ENCODE results near the gene CTRB1. TPM values are rescaled to one million over a fixed set of nuclear protein-coding genes. Genes with fewer than 3 reads are reported as not detected.

Gene CTRB1
- total RNA-seq, 1 donor, result not detected

- H3K27me3 ChIP-seq (ENCODE audit: insufficient read depth, low read length), result peaks cover 24% of the 10 kb centered on the region
- H3K4me2 ChIP-seq (ENCODE audit: insufficient read depth, low read length), result no peak overlapping the region
- no peaks in the 10 kb centered on the region for H4K20me1 ChIP-seq (ENCODE audit: insufficient read depth, low read length)
- peaks cover 9% of the 10 kb centered on the region for H3K4me1 ChIP-seq (ENCODE audit: insufficient read depth, low read length)
- DNase-seq (ENCODE audit: insufficient read length, low spot score, missing footprints), result peak; percentile 63
- no peaks in the 10 kb centered on the region for H3K79me2 ChIP-seq (ENCODE audit: insufficient read depth, low read length)
- no peak overlapping the region for H3K27ac ChIP-seq (ENCODE audit: low read depth, low read length)
- no peak overlapping the region for H3K4me3 ChIP-seq (ENCODE audit: insufficient read depth, low read length)
- H3K36me3 ChIP-seq (ENCODE audit: insufficient read depth, low read length), result no peaks in the 10 kb centered on the region
- no peaks in the 10 kb centered on the region for H3K9me3 ChIP-seq (ENCODE audit: low read depth, low read length)
- no peak overlapping the region for H2AFZ ChIP-seq (ENCODE audit: low read length)
- no peak for TF ChIP-seq CTCF (IDR thresholded peaks at IDR 0.05; ENCODE audit: extremely low read depth, low read depth, low read length)
These were observed 22.7 kb upstream of the CTRB1 start for GRCh38 chr16:75195811-75196790.

- Histone ChIP-seq H3K4me3 (ENCODE audit: insufficient read depth, low read length) (no peak overlapping the region), H4K20me1 (ENCODE audit: insufficient read depth, low read length) (no peaks in the 10 kb centered on the region), H3K79me2 (ENCODE audit: insufficient read depth, low read length) (no peaks in the 10 kb centered on the region), H3K36me3 (ENCODE audit: insufficient read depth, low read length) (no peaks in the 10 kb centered on the region), H3K4me1 (ENCODE audit: insufficient read depth, low read length) (peaks cover 9% of the 10 kb centered on the region), H3K9me3 (ENCODE audit: low read depth, low read length) (no peaks in the 10 kb centered on the region), H3K27me3 (ENCODE audit: insufficient read depth, low read length) (peaks cover 22% of the 10 kb centered on the region), H3K4me2 (ENCODE audit: insufficient read depth, low read length) (no peak overlapping the region), H3K27ac (ENCODE audit: low read depth, low read length) (no peak overlapping the region), H2AFZ (ENCODE audit: low read length) (no peak overlapping the region)
- peak; percentile 25 for DNase-seq (ENCODE audit: insufficient read length, low spot score, missing footprints)
- no peak for TF ChIP-seq CTCF (IDR thresholded peaks at IDR 0.05; ENCODE audit: extremely low read depth, low read depth, low read length)
These were observed 22.0 kb upstream of the CTRB1 start for GRCh38 chr16:75196836-75197235.

- TF ChIP-seq CTCF (IDR thresholded peaks at IDR 0.05; ENCODE audit: extremely low read depth, low read depth, low read length), result no peak
These were observed 21.2 kb upstream of the CTRB1 start for GRCh38 chr16:75197522-75198134.

GRCh38 chr16:75198135-75198600 lies 20.6 kb upstream of the CTRB1 start:
- DNase-seq (ENCODE audit: insufficient read length, low spot score, missing footprints), result peak; percentile 75
- no peak for TF ChIP-seq CTCF (IDR thresholded peaks at IDR 0.05; ENCODE audit: extremely low read depth, low read depth, low read length)

More at GRCh38 chr16:75197522-75198134, 21.2 kb upstream of the CTRB1 start:
- no peaks in the 10 kb centered on the region for H3K79me2 ChIP-seq (ENCODE audit: insufficient read depth, low read length)
- H3K36me3 ChIP-seq (ENCODE audit: insufficient read depth, low read length), result no peaks in the 10 kb centered on the region
- H3K27me3 ChIP-seq (ENCODE audit: insufficient read depth, low read length), result peaks cover 20% of the 10 kb centered on the region
- H3K4me3 ChIP-seq (ENCODE audit: insufficient read depth, low read length), result peak overlapping the region; percentile 58
- no peak overlapping the region for H3K27ac ChIP-seq (ENCODE audit: low read depth, low read length)
- no peaks in the 10 kb centered on the region for H3K9me3 ChIP-seq (ENCODE audit: low read depth, low read length)
- H4K20me1 ChIP-seq (ENCODE audit: insufficient read depth, low read length), result no peaks in the 10 kb centered on the region
- peak; percentile 43 for DNase-seq (ENCODE audit: insufficient read length, low spot score, missing footprints)
- H3K4me2 ChIP-seq (ENCODE audit: insufficient read depth, low read length), result peak overlapping the region; percentile 78
- peak overlapping the region; percentile 92 for H2AFZ ChIP-seq (ENCODE audit: low read length)
- peaks cover 9% of the 10 kb centered on the region for H3K4me1 ChIP-seq (ENCODE audit: insufficient read depth, low read length)

More at GRCh38 chr16:75198135-75198600, 20.6 kb upstream of the CTRB1 start:
- H3K4me2 ChIP-seq (ENCODE audit: insufficient read depth, low read length), result peak overlapping the region; percentile 78
- H3K27ac ChIP-seq (ENCODE audit: low read depth, low read length), result no peak overlapping the region
- H3K27me3 ChIP-seq (ENCODE audit: insufficient read depth, low read length), result peaks cover 19% of the 10 kb centered on the region
- no peaks in the 10 kb centered on the region for H4K20me1 ChIP-seq (ENCODE audit: insufficient read depth, low read length)
- peaks cover 9% of the 10 kb centered on the region for H3K4me1 ChIP-seq (ENCODE audit: insufficient read depth, low read length)
- H3K79me2 ChIP-seq (ENCODE audit: insufficient read depth, low read length), result no peaks in the 10 kb centered on the region
- peak overlapping the region; percentile 58 for H3K4me3 ChIP-seq (ENCODE audit: insufficient read depth, low read length)
- H3K9me3 ChIP-seq (ENCODE audit: low read depth, low read length), result no peaks in the 10 kb centered on the region
- H3K36me3 ChIP-seq (ENCODE audit: insufficient read depth, low read length), result no peaks in the 10 kb centered on the region
- H2AFZ ChIP-seq (ENCODE audit: low read length), result peak overlapping the region; percentile 92

Data from osteoblast (primary cell).